ENCODE data around the gene F11R.

GRCh38 chr1:160971618-160972056, 49.3 kb downstream of the F11R start:
- TF ChIP-seq CTCF (conservative IDR thresholded peaks at IDR 0.05; ENCODE audit: low read depth, low read length) = no peak
- TF ChIP-seq EZH2 (IDR thresholded peaks at IDR 0.05; ENCODE audit: low read length, unreplicated experiment) = no peak
